Neutrophil (primary cell): Measurements from ENCODE around the gene SLC39A7.

Experiments used
- H3K27ac ChIP-seq: fragments of 200-600 bp; sonication (generic); 2 replicates; pipeline ENCODE4 v1.5.1; 2016; ENCODE audit warnings: mild to moderate bottlenecking, moderate library complexity
- H3K27me3 ChIP-seq: fragments of 200-600 bp; sonication (generic); 2 replicates; pipeline ENCODE4 v1.6.0; 2016; ENCODE audit warnings: mild to moderate bottlenecking
- H3K36me3 ChIP-seq: fragments of 200-600 bp; sonication (generic); 2 replicates; pipeline ENCODE4 v1.5.1; 2017
- H3K4me1 ChIP-seq, 2 experiments: fragments of 200-600 bp in 1 of 2; sonication (generic) in 1 of 2; 1 replicate in 1 of 2; 2 replicates in 1 of 2; pipeline versions ENCODE4 v1.5.1 to v1.6.1; 2013 to 2016; ENCODE audit warnings: low read depth in 1 of 2, low read length in 1 of 2, mild to moderate bottlenecking in 1 of 2, moderate library complexity in 1 of 2; ENCODE audit not compliant: control insufficient read depth in 1 of 2, insufficient read depth in 1 of 2
- H3K4me3 ChIP-seq, 2 experiments: fragments of 200-600 bp in 1 of 2; sonication (generic) in 1 of 2; 1 replicate in 1 of 2; 2 replicates in 1 of 2; pipeline ENCODE4 v1.5.1; 2013 to 2016; ENCODE audit warnings: low read depth in 1 of 2, low read length in 1 of 2, mild to moderate bottlenecking in 1 of 2, moderate library complexity in 1 of 2
- H3K9me3 ChIP-seq: fragments of 200-600 bp; sonication (generic); 2 replicates; pipeline ENCODE4 v1.5.1; 2016
- TF ChIP-seq, protein P1 (sequence below): fragments of 200-600 bp; sonication (generic); IDR thresholded peaks from 2 replicates; pipeline ENCODE4 v1.5.1; 2016; ENCODE audit warnings: antibody characterized with exemption

Gene SLC39A7

GRCh38 chr6:33194431-33194979 lies 6.2 kb upstream of the SLC39A7 start:
- TF ChIP-seq, protein P1, sequence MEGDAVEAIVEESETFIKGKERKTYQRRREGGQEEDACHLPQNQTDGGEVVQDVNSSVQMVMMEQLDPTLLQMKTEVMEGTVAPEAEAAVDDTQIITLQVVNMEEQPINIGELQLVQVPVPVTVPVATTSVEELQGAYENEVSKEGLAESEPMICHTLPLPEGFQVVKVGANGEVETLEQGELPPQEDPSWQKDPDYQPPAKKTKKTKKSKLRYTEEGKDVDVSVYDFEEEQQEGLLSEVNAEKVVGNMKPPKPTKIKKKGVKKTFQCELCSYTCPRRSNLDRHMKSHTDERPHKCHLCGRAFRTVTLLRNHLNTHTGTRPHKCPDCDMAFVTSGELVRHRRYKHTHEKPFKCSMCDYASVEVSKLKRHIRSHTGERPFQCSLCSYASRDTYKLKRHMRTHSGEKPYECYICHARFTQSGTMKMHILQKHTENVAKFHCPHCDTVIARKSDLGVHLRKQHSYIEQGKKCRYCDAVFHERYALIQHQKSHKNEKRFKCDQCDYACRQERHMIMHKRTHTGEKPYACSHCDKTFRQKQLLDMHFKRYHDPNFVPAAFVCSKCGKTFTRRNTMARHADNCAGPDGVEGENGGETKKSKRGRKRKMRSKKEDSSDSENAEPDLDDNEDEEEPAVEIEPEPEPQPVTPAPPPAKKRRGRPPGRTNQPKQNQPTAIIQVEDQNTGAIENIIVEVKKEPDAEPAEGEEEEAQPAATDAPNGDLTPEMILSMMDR, result no peak
- H3K9me3 ChIP-seq, result no peaks in the 10 kb centered on the region
- peaks cover 48% of the 10 kb centered on the region for H3K36me3 ChIP-seq
- peaks cover 13 to 21% of the 10 kb centered on the region in 2 experiments for H3K4me1 ChIP-seq
- no peak overlapping the region for H3K27ac ChIP-seq
- no peak overlapping the region for H3K4me3 ChIP-seq
- H3K27me3 ChIP-seq, result peaks cover 50% of the 10 kb centered on the region

DNA sequence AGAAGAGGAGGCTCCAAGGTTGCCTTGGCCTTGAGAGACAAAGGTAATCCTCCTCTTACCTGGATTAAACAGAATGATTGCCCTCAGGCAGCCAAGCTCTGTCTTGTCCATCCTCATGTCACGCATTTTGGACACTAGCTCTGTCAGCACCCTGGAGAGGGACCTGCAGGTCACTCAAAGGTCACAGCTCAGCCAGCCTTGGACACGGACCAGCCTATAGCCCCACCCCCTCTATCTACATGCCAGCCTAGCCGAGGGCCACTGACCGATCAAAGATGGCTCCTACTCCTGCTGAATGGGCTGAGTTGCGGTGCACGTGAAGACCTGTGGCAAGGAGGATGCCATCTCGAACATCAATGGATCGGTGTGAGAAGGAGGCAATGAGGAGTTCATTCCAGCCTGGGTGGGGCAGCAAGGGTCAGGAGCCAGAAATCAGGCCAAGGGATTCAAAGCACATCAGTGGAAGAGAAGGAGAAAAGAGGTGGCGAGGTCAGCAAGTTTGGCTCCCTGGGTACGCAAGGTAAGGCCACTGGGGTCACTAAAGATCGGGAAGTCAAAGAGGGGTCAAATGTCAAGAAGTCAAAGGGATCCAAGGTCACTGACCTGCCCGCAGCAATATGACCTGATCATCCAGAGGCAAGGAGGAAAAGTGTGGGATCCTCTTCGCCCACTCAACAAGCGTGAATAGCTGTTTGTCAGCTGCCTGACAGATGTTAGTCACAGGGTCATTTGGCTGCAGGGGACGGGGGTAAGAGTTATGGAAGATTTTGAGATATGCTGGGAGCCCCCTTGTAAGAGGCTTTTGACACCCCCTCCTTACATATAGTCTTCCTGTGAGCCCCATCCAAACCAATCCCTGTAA lies 5.1 kb upstream of the SLC39A7 start:
- no peaks in the 10 kb centered on the region for H3K9me3 ChIP-seq
- H3K4me3 ChIP-seq, result no peak overlapping the region
- no peak overlapping the region for H3K27ac ChIP-seq
- H3K4me1 ChIP-seq, result peaks cover 17 to 28% of the 10 kb centered on the region in 2 experiments
- peaks cover 48% of the 10 kb centered on the region for H3K36me3 ChIP-seq
- peaks cover 39% of the 10 kb centered on the region for H3K27me3 ChIP-seq
- TF ChIP-seq, protein P1, result no peak

DNA sequence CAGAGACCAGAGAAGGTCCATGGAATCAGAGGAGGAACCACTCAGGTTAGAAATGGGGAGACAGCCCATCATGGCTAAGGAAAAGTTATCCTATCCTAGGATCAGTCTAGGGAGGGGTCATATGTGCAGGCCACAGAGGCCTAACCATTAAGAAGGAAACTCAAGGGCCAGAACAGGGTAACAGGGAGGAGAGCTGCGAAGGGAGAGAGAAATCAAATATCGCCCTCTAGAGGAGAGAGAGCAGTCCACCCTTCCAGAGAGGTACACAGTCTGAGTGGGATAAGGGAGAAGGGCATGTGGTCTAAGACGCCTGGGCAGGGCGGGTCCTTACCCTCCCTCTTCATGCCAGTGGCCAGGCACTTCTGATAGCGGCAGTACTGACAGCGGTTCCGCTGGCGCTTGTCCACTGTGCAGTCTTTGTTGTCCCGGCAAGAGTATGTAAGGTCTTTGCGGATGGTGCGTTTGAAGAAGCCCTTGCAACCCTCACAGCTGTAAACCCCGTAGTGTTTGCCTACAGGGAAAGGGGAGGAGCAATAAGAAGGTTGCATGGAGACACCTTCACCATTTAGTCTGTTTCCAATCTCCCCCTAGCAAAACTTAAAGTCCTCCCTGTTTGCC lies 3.1 kb upstream of the SLC39A7 start:
- peaks cover 31 to 39% of the 10 kb centered on the region in 2 experiments for H3K4me1 ChIP-seq
- TF ChIP-seq, protein P1, result peak; percentile 50
- no peak overlapping the region for H3K4me3 ChIP-seq
- H3K36me3 ChIP-seq, result peaks cover 57% of the 10 kb centered on the region
- peaks cover 19% of the 10 kb centered on the region for H3K27me3 ChIP-seq
- H3K27ac ChIP-seq, result peak overlapping the region; percentile 38
- H3K9me3 ChIP-seq, result no peaks in the 10 kb centered on the region

DNA sequence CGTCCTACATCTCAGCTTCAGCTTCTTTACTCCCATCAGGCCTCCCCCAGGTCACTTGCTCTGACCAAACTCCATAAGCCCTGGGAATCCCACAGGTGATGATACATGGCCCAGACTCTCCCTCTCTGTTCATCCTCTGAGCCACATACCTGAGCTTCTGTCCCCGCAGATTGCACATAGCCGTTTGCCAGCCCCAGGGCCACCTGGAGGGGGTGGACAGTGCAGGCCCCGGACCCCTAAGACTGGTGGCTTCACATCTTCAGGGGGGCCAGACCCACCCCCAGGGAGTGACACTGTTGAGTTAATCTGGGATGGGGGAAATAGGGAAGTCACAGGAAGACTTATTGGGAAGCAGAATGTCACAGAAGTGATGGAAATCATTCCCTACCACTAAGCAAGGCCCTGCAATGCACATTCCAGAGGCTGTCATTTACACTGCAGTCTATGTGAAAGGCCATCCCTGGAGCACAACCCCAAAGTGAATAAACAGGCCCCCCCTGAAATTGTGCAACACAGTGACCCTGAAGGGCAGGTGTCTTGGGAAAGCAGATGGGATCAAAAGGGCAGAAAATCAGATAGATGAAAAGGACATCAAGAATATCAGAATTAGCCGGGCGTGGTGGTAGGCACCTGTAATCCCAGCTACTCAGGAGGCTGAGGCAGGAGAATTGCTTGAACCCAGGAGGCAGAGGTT lies 2.4 kb upstream of the SLC39A7 start:
- Histone ChIP-seq H3K4me1 (peaks cover 28 to 31% of the 10 kb centered on the region in 2 experiments), H3K27me3 (peaks cover 12% of the 10 kb centered on the region), H3K27ac (peak overlapping the region; percentile 38), H3K4me3 (no peak overlapping the region), H3K9me3 (no peaks in the 10 kb centered on the region), H3K36me3 (peaks cover 65% of the 10 kb centered on the region)
- TF ChIP-seq, protein P1, result no peak

DNA sequence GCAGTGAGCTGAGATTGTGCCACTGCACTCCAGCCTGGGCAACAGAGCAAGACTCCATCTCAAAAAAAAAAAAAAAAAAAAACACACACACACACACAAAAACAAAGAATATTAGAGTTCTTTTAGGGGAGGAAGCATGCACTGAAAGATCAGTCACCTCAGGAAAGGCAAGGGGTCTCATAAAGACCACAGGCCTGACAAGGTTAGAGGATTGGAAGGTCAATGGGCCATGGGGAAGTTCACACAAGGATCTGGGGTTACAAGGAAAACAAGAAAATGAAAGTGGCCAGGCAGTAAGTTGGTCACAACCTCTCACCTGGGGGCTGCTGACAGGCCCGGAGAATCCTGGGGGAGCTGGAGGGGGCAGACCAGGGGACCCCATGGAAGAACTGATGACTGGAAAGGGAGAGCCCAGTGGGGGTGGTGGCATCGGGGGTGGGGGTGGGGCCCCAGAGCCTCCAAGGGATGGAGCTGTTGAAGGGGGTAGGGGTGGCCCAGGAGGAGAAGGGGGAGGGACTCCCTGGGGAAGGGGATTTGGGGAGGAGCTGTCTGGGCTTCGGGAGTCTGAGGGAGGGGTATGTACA lies 1.7 kb upstream of the SLC39A7 start:
- Histone ChIP-seq H3K36me3 (peaks cover 67% of the 10 kb centered on the region), H3K27me3 (peaks cover 5% of the 10 kb centered on the region), H3K4me3 (peak overlapping the region in 1 of 2 experiments; percentile 99), H3K9me3 (no peaks in the 10 kb centered on the region), H3K27ac (peak overlapping the region; percentile 98), H3K4me1 (peaks cover 29 to 34% of the 10 kb centered on the region in 2 experiments)
- TF ChIP-seq, protein P1, result no peak
